ENCODE results near the gene UNK. TPM values are rescaled to one million over a fixed set of nuclear protein-coding genes. Genes with fewer than 3 reads are reported as not detected.
"Not testable (repeated sequence)": the region's sequence is repeated elsewhere in the genome, so short reads cannot be mapped to it uniquely, and the experiment has no call there.

The UNK gene
- total RNA-seq, 1 experiment from 2014 or later, result 32.1 TPM

GRCh38 chr17:75849724-75850123, 65.1 kb downstream of the UNK start:
- H3K4me3 ChIP-seq (ENCODE audit: low read depth in 2 of 2, low read length in 2 of 2), result no peak overlapping the region
- ChIA-PET POLR2A (interaction anchor here (0.7 kb wide), 1 partner anchor 46 kb away, joined by 4 read pairs; no protein-coding TSS in a partner anchor), CTCF (interaction anchor here (0.6 to 1.0 kb wide), 3 partner anchors 21 to 70 kb away, joined by 3 to 4 read pairs (median 4); no protein-coding TSS in a partner anchor)
- ATAC-seq, result no peak
- TF ChIP-seq POLR2AphosphoS5 (IDR thresholded peaks at IDR 0.05; ENCODE audit: low read depth, low read length) (no peak), REST (IDR thresholded peaks at IDR 0.05; ENCODE audit: insufficient read depth in 1 of 2, low read depth in 2 of 2, low read length in 1 of 2) (no peak), CTCF (IDR thresholded peaks at IDR 0.05) (no peak), TCF7L2 (IDR thresholded peaks at IDR 0.05; ENCODE audit: low read depth, low read length) (no peak), SIN3A (IDR thresholded peaks at IDR 0.05; ENCODE audit: borderline replicate concordance, insufficient read depth, low read depth, low read length) (no peak)
- H3K36me3 ChIP-seq (ENCODE audit: control insufficient read depth, insufficient read depth, low read length), result no peaks in the 10 kb centered on the region; the same call in 1 of the 2 replicates
- no peak for DNase-seq (ENCODE audit: low read depth, low spot score)
- no peaks in the 10 kb centered on the region for H3K27me3 ChIP-seq (ENCODE audit: control insufficient read depth, insufficient read depth, low read length)
- intact Hi-C loops (cut with micrococcal nuclease; ENCODE audit: unreplicated experiment) (no loop called here), in situ Hi-C loops (cut with HindIII; ENCODE audit: low pct_unique_long_range_greater_than_20kb, low sequenced_read_pairs) (no loop called here)
- peaks cover 42% of the 10 kb centered on the region for H3K4me1 ChIP-seq (ENCODE audit: control insufficient read depth, insufficient read depth, low read length)
- no TSS peak for BruUV-seq (replicated peaks)
- H3K9me3 ChIP-seq (ENCODE audit: control insufficient read depth, insufficient read depth, low read depth, low read length), result no peaks in the 10 kb centered on the region
- H3K27ac ChIP-seq (ENCODE audit: low read length), result no peak overlapping the region

- no TSS peak for BruUV-seq (replicated peaks)
- peaks cover 29% of the 10 kb centered on the region for H3K4me1 ChIP-seq (ENCODE audit: control insufficient read depth, insufficient read depth, low read length)
- CTCF ChIA-PET, result no interaction called here
- no peak for DNase-seq (ENCODE audit: low read depth, low spot score)
- no peak overlapping the region for H3K27ac ChIP-seq (ENCODE audit: low read length)
- no peak overlapping the region for H3K4me3 ChIP-seq (ENCODE audit: low read depth in 2 of 2, low read length in 2 of 2)
- no peak for ATAC-seq
- in situ Hi-C loops (cut with HindIII; ENCODE audit: low pct_unique_long_range_greater_than_20kb, low sequenced_read_pairs), result no loop called here
- no peaks in the 10 kb centered on the region for H3K27me3 ChIP-seq (ENCODE audit: control insufficient read depth, insufficient read depth, low read length)
- POLR2A ChIA-PET, result interaction anchor here (0.7 kb wide), 1 partner anchor 11 kb away, joined by 6 read pairs; no protein-coding TSS in a partner anchor
- H3K36me3 ChIP-seq (ENCODE audit: control insufficient read depth, insufficient read depth, low read length), result no peaks in the 10 kb centered on the region; the same call in 1 of the 2 replicates
- no peaks in the 10 kb centered on the region for H3K9me3 ChIP-seq (ENCODE audit: control insufficient read depth, insufficient read depth, low read depth, low read length)
- TF ChIP-seq TCF7L2 (IDR thresholded peaks at IDR 0.05; ENCODE audit: low read depth, low read length) (no peak), POLR2AphosphoS5 (IDR thresholded peaks at IDR 0.05; ENCODE audit: low read depth, low read length) (no peak), REST (IDR thresholded peaks at IDR 0.05; ENCODE audit: insufficient read depth in 1 of 2, low read depth in 2 of 2, low read length in 1 of 2) (no peak), CTCF (IDR thresholded peaks at IDR 0.05) (no peak), SIN3A (IDR thresholded peaks at IDR 0.05; ENCODE audit: borderline replicate concordance, insufficient read depth, low read depth, low read length) (no peak)
- intact Hi-C loops (cut with micrococcal nuclease; ENCODE audit: unreplicated experiment), result no loop called here
Observed at GRCh38 chr17:75850928-75851692, 66.5 kb downstream of the UNK start.

GRCh38 chr17:75851693-75851991, 67.0 kb downstream of the UNK start:
- H3K4me3 ChIP-seq (ENCODE audit: low read depth in 2 of 2, low read length in 2 of 2); H3K27me3 ChIP-seq (ENCODE audit: control insufficient read depth, insufficient read depth, low read length); H3K9me3 ChIP-seq (ENCODE audit: control insufficient read depth, insufficient read depth, low read depth, low read length); CTCF ChIA-PET; H3K27ac ChIP-seq (ENCODE audit: low read length); BruUV-seq (replicated peaks); in situ Hi-C loops (cut with HindIII; ENCODE audit: low pct_unique_long_range_greater_than_20kb, low sequenced_read_pairs); POLR2A ChIA-PET; DNase-seq (ENCODE audit: low read depth, low spot score); H3K36me3 ChIP-seq (ENCODE audit: control insufficient read depth, insufficient read depth, low read length); intact Hi-C loops (cut with micrococcal nuclease; ENCODE audit: unreplicated experiment); ATAC-seq: not testable (repeated sequence)
- H3K4me1 ChIP-seq (ENCODE audit: control insufficient read depth, insufficient read depth, low read length), result peaks cover 31% of the 10 kb centered on the region

Measured in Panc1 (cell line).